NCI-H1436 treated with DMSO at 0.1 percent for 48 hours (cell line): Measurements from ENCODE around the gene DNAH8.

Experiments
- DNase-seq: peaks from one replicate; lab custom pipeline; 2025; lab: John Stamatoyannopoulos, UW

The DNAH8 gene

GRCh38 chr6:38796850-38797249, 81.7 kb downstream of the DNAH8 start:
- no peak for DNase-seq

GRCh38 chr6:38797391-38797790, 82.3 kb downstream of the DNAH8 start:
- DNase-seq = no peak

- DNase-seq = no peak
Measured at GRCh38 chr6:38799529-38800184, 84.5 kb downstream of the DNAH8 start.

GRCh38 chr6:38801305-38801704, 86.2 kb downstream of the DNAH8 start:
- DNase-seq = no peak

GRCh38 chr6:38802497-38802896, 87.4 kb downstream of the DNAH8 start:
- DNase-seq = no peak

- no peak for DNase-seq
Measured at GRCh38 chr6:38803129-38803528, 88.0 kb downstream of the DNAH8 start.

GRCh38 chr6:38804358-38804757, 89.2 kb downstream of the DNAH8 start:
- no peak for DNase-seq

- DNase-seq = no peak
Measured at GRCh38 chr6:38805127-38805655, 90.1 kb downstream of the DNAH8 start.

GRCh38 chr6:38805692-38806091, 90.6 kb downstream of the DNAH8 start:
- DNase-seq = no peak

- no peak for DNase-seq
Measured at GRCh38 chr6:38806271-38806670, 91.2 kb downstream of the DNAH8 start.

GRCh38 chr6:38806833-38807232, 91.7 kb downstream of the DNAH8 start:
- DNase-seq = no peak

GRCh38 chr6:38808039-38808438, 92.9 kb downstream of the DNAH8 start:
- DNase-seq = no peak

- DNase-seq = no peak
Measured at GRCh38 chr6:38813041-38813823, 98.1 kb downstream of the DNAH8 start.

- DNase-seq = no peak
Measured at GRCh38 chr6:38814761-38815160, 99.7 kb downstream of the DNAH8 start.

GRCh38 chr6:38815250-38815649, 100.1 kb downstream of the DNAH8 start:
- DNase-seq = no peak

GRCh38 chr6:38818691-38819090, 103.6 kb downstream of the DNAH8 start:
- no peak for DNase-seq

GRCh38 chr6:38822963-38823362, 107.9 kb downstream of the DNAH8 start:
- no peak for DNase-seq

GRCh38 chr6:38824243-38824894, 109.3 kb downstream of the DNAH8 start:
- DNase-seq = no peak

GRCh38 chr6:38827024-38827423, 111.9 kb downstream of the DNAH8 start:
- no peak for DNase-seq

- no peak for DNase-seq
Measured at GRCh38 chr6:38831865-38832264, 116.8 kb downstream of the DNAH8 start.

- DNase-seq = no peak
Measured at GRCh38 chr6:38833320-38833719, 118.2 kb downstream of the DNAH8 start.

GRCh38 chr6:38836585-38836984, 121.5 kb downstream of the DNAH8 start:
- no peak for DNase-seq

GRCh38 chr6:38837101-38837500, 122.0 kb downstream of the DNAH8 start:
- DNase-seq = no peak
